MM.1S (cell line): Measurements from ENCODE around the gene ARL5C.

Experiments used
- EZH2 ChIP-seq: fragments of 300-600 bp; sonication (generic); optimal IDR thresholded peaks from 2 replicates; pipeline ENCODE3; 2017; ENCODE audit warnings: low read depth, mild to moderate bottlenecking, antibody characterized with exemption, low read length, mixed read lengths
- EZH2phosphoT487 ChIP-seq: fragments of 300-600 bp; sonication (generic); IDR thresholded peaks from 2 replicates; pipeline ENCODE4 v1.6.1; 2018; ENCODE audit warnings: antibody characterized with exemption, low read length
- TF ChIP-seq, protein P1 (sequence below): fragments of 300-600 bp; sonication (generic); IDR thresholded peaks from 2 replicates; pipeline ENCODE4 v1.5.1; 2016; ENCODE audit warnings: antibody characterized with exemption, low read length, mixed read lengths

- TF ChIP-seq, protein P1, sequence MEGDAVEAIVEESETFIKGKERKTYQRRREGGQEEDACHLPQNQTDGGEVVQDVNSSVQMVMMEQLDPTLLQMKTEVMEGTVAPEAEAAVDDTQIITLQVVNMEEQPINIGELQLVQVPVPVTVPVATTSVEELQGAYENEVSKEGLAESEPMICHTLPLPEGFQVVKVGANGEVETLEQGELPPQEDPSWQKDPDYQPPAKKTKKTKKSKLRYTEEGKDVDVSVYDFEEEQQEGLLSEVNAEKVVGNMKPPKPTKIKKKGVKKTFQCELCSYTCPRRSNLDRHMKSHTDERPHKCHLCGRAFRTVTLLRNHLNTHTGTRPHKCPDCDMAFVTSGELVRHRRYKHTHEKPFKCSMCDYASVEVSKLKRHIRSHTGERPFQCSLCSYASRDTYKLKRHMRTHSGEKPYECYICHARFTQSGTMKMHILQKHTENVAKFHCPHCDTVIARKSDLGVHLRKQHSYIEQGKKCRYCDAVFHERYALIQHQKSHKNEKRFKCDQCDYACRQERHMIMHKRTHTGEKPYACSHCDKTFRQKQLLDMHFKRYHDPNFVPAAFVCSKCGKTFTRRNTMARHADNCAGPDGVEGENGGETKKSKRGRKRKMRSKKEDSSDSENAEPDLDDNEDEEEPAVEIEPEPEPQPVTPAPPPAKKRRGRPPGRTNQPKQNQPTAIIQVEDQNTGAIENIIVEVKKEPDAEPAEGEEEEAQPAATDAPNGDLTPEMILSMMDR, result no peak
- TF ChIP-seq EZH2 (no peak), EZH2phosphoT487 (no peak)
Observed at GRCh38 chr17:39150104-39150634, 15.8 kb downstream of the ARL5C start.
